Spleen (tissue), 11 donors: Measurements from ENCODE around the gene TYRP1. TPM values are rescaled to one million over a fixed set of nuclear protein-coding genes. Genes with fewer than 3 reads are reported as not detected.

Source experiments
- DNase-seq: peaks from one replicate; pipeline ENCODE4 v3.0.0-alpha.2; 2020
- H3K27ac ChIP-seq, 8 donors: fragments of 200-600 bp; sonication (generic) in 7 of 8; 1 replicate in 4 of 8; 2 replicates in 4 of 8; pipeline versions ENCODE4 v1.5.0 to v1.8.0; 2016 to 2021; ENCODE audit warnings: inconsistent platforms in 4 of 8, mild to moderate bottlenecking in 4 of 8, moderate library complexity in 1 of 8
- H3K27me3 ChIP-seq, 7 donors: fragments of 200-600 bp; sonication (generic) in 6 of 7; replicated peaks in 1 of 7; 1 replicate in 4 of 7; 2 replicates in 3 of 7; pipeline versions ENCODE4 v1.5.0 to v1.8.0; 2016 to 2021; ENCODE audit warnings: inconsistent platforms in 3 of 7, mild to moderate bottlenecking in 1 of 7
- H3K36me3 ChIP-seq, 6 donors: fragments of 200-600 bp; sonication (generic) in 5 of 6; 1 replicate in 4 of 6; 2 replicates in 2 of 6; pipeline versions ENCODE4 v1.5.0 to v1.8.0; 2016 to 2021; ENCODE audit warnings: inconsistent platforms in 2 of 6
- H3K4me1 ChIP-seq, 6 donors: fragments of 200-600 bp; sonication (generic) in 5 of 6; 1 replicate in 3 of 6; 2 replicates in 3 of 6; pipeline versions ENCODE4 v1.5.0 to v1.8.0; 2016 to 2021; ENCODE audit warnings: inconsistent platforms in 3 of 6
- H3K4me3 ChIP-seq, 8 donors: fragments of 200-600 bp; sonication (generic) in 7 of 8; 1 replicate in 4 of 8; 2 replicates in 4 of 8; pipeline versions ENCODE4 v1.5.0 to v1.8.0; 2016 to 2021; ENCODE audit warnings: inconsistent platforms in 4 of 8, mild to moderate bottlenecking in 4 of 8, moderate library complexity in 2 of 8
- H3K9me3 ChIP-seq, 8 donors: fragments of 200-600 bp; sonication (generic) in 7 of 8; 1 replicate in 4 of 8; 2 replicates in 4 of 8; pipeline versions ENCODE4 v1.5.0 to v1.8.0; 2016 to 2021; ENCODE audit warnings: inconsistent platforms in 4 of 8
- CTCF ChIP-seq, 11 experiments: fragments of 200-600 bp in 7 of 11; fragments of 450-650 bp in 4 of 11; sonication (generic) in 4 of 11; IDR thresholded peaks in 8 of 11; conservative IDR thresholded peaks in 3 of 11; 1 replicate in 7 of 11; 2 replicates in 4 of 11; pipeline versions ENCODE4 v1.4.0 to v1.8.0; 2016 to 2021; ENCODE audit warnings: antibody characterized with exemption in 11 of 11, inconsistent platforms in 4 of 11, mild to moderate bottlenecking in 1 of 11
- POLR2A ChIP-seq, 3 donors: fragments of 450-650 bp; IDR thresholded peaks; one replicate each; pipeline ENCODE4 v1.5.1; 2017; ENCODE audit warnings: antibody characterized with exemption in 3 of 3, mild to moderate bottlenecking in 1 of 3
- POLR2AphosphoS5 ChIP-seq, 3 donors: sonication (generic); formaldehyde crosslinking; IDR thresholded peaks; one replicate each; pipeline ENCODE4 v1.5.1; 2017; ENCODE audit warnings: antibody characterized with exemption in 3 of 3
- WGBS, 5 donors: extraction: QIAGEN DNeasy Blood & Tissue Kit in 3 of 5; methylation state at CpG; one replicate each; pipeline versions ENCODE4 v1.1.5 to v1.1.7; 2013 to 2018; 5-methylcytosine and 5-hydroxymethylcytosine counted together
- intact Hi-C: fragments of 100-400 bp; cut with DNase I; formaldehyde crosslinking; loops from one replicate; pipeline ENCODE4 v1.15.0; 2023; ENCODE audit warnings: low total_unique reads
- polyA plus RNA-seq, 3 donors: library from polyadenylated mRNA; stranded (reverse); fragments of 200-250 nt; gene quantifications; one replicate each; pipeline ENCODE4 v1.2.1, GENCODE V29; 2013
- total RNA-seq, 7 donors: library from RNA; depleted of rRNA in 3 of 7; stranded (reverse); fragments of >200 nt in 3 of 7; fragmentation: NEBNext Ultra II Directional in 4 of 7; extraction: Animal tissue kit (Norgen Biotek cat#: 25700) in 4 of 7; gene quantifications; one replicate each; pipeline versions ENCODE4 v1.1.0 to v1.2.1, GENCODE V29; 2016 to 2021
- donor health status: healthy with polysubstance abuse.
- donor health status: DM: no; HTN: no; CAD: no; lungs with moderate emphysema.
- donor health status: DM: no; HTN: no; CAD: no.
- donor health status: Bipolar disorder and iron deficiency.
- donor health status: healthy.
- donor health status: DM: no; HTN: no; CAD: no.
- donor health status: DM: yes; HTN: yes; CAD: no.

TYRP1 gene
- total and polyA plus RNA-seq, 10 donors, result not detected

- 33 to 66% (median 47%) methylated on average over 1 of the region's 1 CpG for WGBS, 5 donors
- no peaks in the 10 kb centered on the region for H3K27me3 ChIP-seq
- TF ChIP-seq POLR2AphosphoS5 (IDR thresholded peaks at IDR 0.05), result no peak
- TF ChIP-seq CTCF (IDR thresholded peaks at IDR 0.05 in 8 of 11, conservative IDR thresholded peaks at IDR 0.05 in 3 of 11), result no peak
- TF ChIP-seq POLR2A (IDR thresholded peaks at IDR 0.05), result no peak
- intact Hi-C loops, result no loop called here
- no peak overlapping the region for H3K27ac ChIP-seq
- no peaks in the 10 kb centered on the region for H3K9me3 ChIP-seq
- H3K4me1 ChIP-seq, result no peaks in the 10 kb centered on the region
- no peaks in the 10 kb centered on the region for H3K36me3 ChIP-seq
- DNase-seq, result no peak
- H3K4me3 ChIP-seq, result no peak overlapping the region
Observed at GRCh38 chr9:12703996-12704395, 10.8 kb downstream of the TYRP1 start.

GRCh38 chr9:12705738-12706391 is 12.7 kb downstream of the TYRP1 start:
- intact Hi-C loops, result no loop called here
- TF ChIP-seq CTCF (IDR thresholded peaks at IDR 0.05 in 8 of 11, conservative IDR thresholded peaks at IDR 0.05 in 3 of 11) (no peak), POLR2A (IDR thresholded peaks at IDR 0.05) (no peak), POLR2AphosphoS5 (IDR thresholded peaks at IDR 0.05) (no peak)

GRCh38 chr9:12708562-12709298 is 15.5 kb downstream of the TYRP1 start:
- no peak for DNase-seq
- intact Hi-C loops, result no loop called here
- Histone ChIP-seq H3K27me3 (no peaks in the 10 kb centered on the region), H3K4me1 (no peaks in the 10 kb centered on the region), H3K27ac (no peak overlapping the region), H3K36me3 (no peaks in the 10 kb centered on the region), H3K4me3 (no peak overlapping the region), H3K9me3 (no peaks in the 10 kb centered on the region)
- WGBS, 5 donors, result 77 to 91% (median 89%) methylated on average over 5 of the region's 5 CpGs
- TF ChIP-seq POLR2AphosphoS5 (IDR thresholded peaks at IDR 0.05), result no peak
- no peak for TF ChIP-seq CTCF (IDR thresholded peaks at IDR 0.05 in 8 of 11, conservative IDR thresholded peaks at IDR 0.05 in 3 of 11)
- no peak for TF ChIP-seq POLR2A (IDR thresholded peaks at IDR 0.05)

More at GRCh38 chr9:12705738-12706391, 12.7 kb downstream of the TYRP1 start:
- DNase-seq, result no peak
- no peaks in the 10 kb centered on the region for H3K9me3 ChIP-seq
- no peaks in the 10 kb centered on the region for H3K4me1 ChIP-seq
- H3K36me3 ChIP-seq, result no peaks in the 10 kb centered on the region
- H3K27ac ChIP-seq, result no peak overlapping the region
- H3K4me3 ChIP-seq, result no peak overlapping the region
- WGBS, 5 donors, result 51 to 82% (median 62%) methylated on average over 1 of the region's 1 CpG
- H3K27me3 ChIP-seq, result no peaks in the 10 kb centered on the region

GRCh38 chr9:12712532-12712931 is 19.3 kb downstream of the TYRP1 start:
- H3K36me3 ChIP-seq, result no peaks in the 10 kb centered on the region
- H3K4me3 ChIP-seq, result no peak overlapping the region
- no peaks in the 10 kb centered on the region for H3K27me3 ChIP-seq
- H3K27ac ChIP-seq, result no peak overlapping the region
- intact Hi-C loops, result loop anchor here (10.0 kb wide), 1 partner anchor 372 kb away; no protein-coding TSS in a partner anchor
- 91 to 97% (median 95%) methylated on average over 2 of the region's 2 CpGs for WGBS, 5 donors
- no peaks in the 10 kb centered on the region for H3K9me3 ChIP-seq
- no peak for DNase-seq
- no peak for TF ChIP-seq POLR2AphosphoS5 (IDR thresholded peaks at IDR 0.05)
- TF ChIP-seq POLR2A (IDR thresholded peaks at IDR 0.05), result no peak
- TF ChIP-seq CTCF (IDR thresholded peaks at IDR 0.05 in 8 of 11, conservative IDR thresholded peaks at IDR 0.05 in 3 of 11), result no peak
- no peaks in the 10 kb centered on the region for H3K4me1 ChIP-seq
